Activated CD4-positive, alpha-beta memory T cell treated with anti-CD3 and anti-CD28 coated beads for 36 hours (primary cell): ENCODE measurements around the gene METTL21A. TPM values are rescaled to one million over a fixed set of nuclear protein-coding genes. Genes with fewer than 3 reads are reported as not detected.
"Not testable (repeated sequence)": the region's sequence is repeated elsewhere in the genome, so short reads cannot be mapped to it uniquely, and the experiment has no call there.

ENCODE experiments used
- CTCF ChIA-PET: fragments of 350-600 bp; sonication (Branson Sonifier 250); formaldehyde crosslinking; loops from one replicate; lab custom pipeline; 2021; ENCODE audit warnings: antibody characterized with exemption, inconsistent platforms; lab: Charles Lee
- POLR2A ChIA-PET: fragments of 350-600 bp; sonication (Branson Sonifier 250); formaldehyde crosslinking; loops from one replicate; lab custom pipeline; 2021; ENCODE audit warnings: antibody characterized with exemption; lab: Charles Lee
- DNase-seq: peaks from one replicate; pipeline ENCODE4 v3.0.0-alpha.2; 2020
- H3K27ac Mint-ChIP-seq: one replicate; pipeline ENCODE4 v1.8.0; 2021; ENCODE audit warnings: mixed read lengths
- H3K27me3 Mint-ChIP-seq: one replicate; pipeline ENCODE4 v1.8.0; 2021; ENCODE audit warnings: mixed read lengths
- H3K36me3 Mint-ChIP-seq: one replicate; pipeline ENCODE4 v1.8.0; 2021; ENCODE audit warnings: mixed read lengths
- H3K4me1 Mint-ChIP-seq: one replicate; pipeline ENCODE4 v1.8.0; 2021; ENCODE audit warnings: low read depth, mixed read lengths
- H3K4me3 Mint-ChIP-seq: one replicate; pipeline ENCODE4 v1.8.0; 2021; ENCODE audit warnings: mild to moderate bottlenecking, mixed read lengths
- H3K9me3 Mint-ChIP-seq: one replicate; pipeline ENCODE4 v1.8.0; 2021; ENCODE audit warnings: mixed read lengths
- intact Hi-C: fragments of 100-400 bp; cut with micrococcal nuclease; formaldehyde crosslinking; loops from one replicate; pipeline ENCODE4 v1.15.1; 2023
- total RNA-seq, 2 experiments: library from RNA; stranded (reverse); gene quantifications; one replicate each; pipeline ENCODE4 v1.2.3, GENCODE V29; 2021

The METTL21A gene
- total RNA-seq, result 10 to 100 TPM; 21.2 to 22.9 TPM

- POLR2A ChIA-PET, result interaction anchor here (0.5 to 3.7 kb wide), 12 partner anchors 12 to 460 kb away, joined by 3 to 38 read pairs (median 4); partner anchors contain the start of genes CCNYL1, CREB1, FZD5 and PLEKHM3
- H3K9me3 Mint-ChIP-seq, result no peaks in the 10 kb centered on the region
- H3K4me3 Mint-ChIP-seq, result peak within 1 kb of the TSS; percentile 87
- H3K27ac Mint-ChIP-seq, result peak within 1 kb of the TSS; percentile 96
- intact Hi-C loops, result loop anchor here (1.0 to 10.0 kb wide), 8 partner anchors 22 to 1540 kb away; partner anchors contain the start of genes CCNYL1, FZD5, INO80D and PIKFYVE
- peaks cover 48% of the 10 kb centered on the region for H3K4me1 Mint-ChIP-seq
- H3K27me3 Mint-ChIP-seq, result no peaks in the 10 kb centered on the region
- CTCF ChIA-PET, result interaction anchor here (0.6 to 4.2 kb wide), 20 partner anchors 9 to 415 kb away, joined by 3 to 27 read pairs (median 5); partner anchors contain the start of genes CCNYL1, CREB1 and FZD5
- H3K36me3 Mint-ChIP-seq, result peaks cover 30% of the 10 kb centered on the region
- peak; percentile 96 for DNase-seq
These were observed at the start of gene METTL21A for GRCh38 chr2:207625014-207625907. Gene METTL21A, minus strand, starts transcription at chr2:207625394. Its CDS starts 1,019 bp downstream, at chr2:207624375.

DNA sequence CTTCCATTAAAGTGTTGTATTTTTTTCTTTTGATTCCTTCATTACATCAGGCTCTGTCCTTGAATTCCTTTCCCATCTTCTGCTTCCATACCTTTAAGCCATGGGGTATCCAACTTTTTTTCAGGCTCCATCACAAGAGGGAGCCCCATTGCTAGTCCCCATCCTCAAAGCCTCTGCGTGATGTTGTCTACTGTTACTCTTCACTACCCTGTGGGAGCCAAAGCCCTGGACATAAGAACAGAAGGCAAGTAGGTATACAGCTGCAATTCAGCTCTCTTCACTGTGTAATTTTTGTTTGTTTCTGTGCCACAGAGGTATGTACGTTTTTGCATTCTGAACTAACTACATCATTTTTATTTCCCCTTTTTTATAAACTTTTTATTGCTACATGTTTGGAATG lies 49.6 kb upstream of the METTL21A start:
- Mint-ChIP-seq H3K27ac (no peak overlapping the region), H3K27me3 (peaks cover 7% of the 10 kb centered on the region), H3K9me3 (no peaks in the 10 kb centered on the region), H3K36me3 (no peaks in the 10 kb centered on the region), H3K4me3 (no peak overlapping the region), H3K4me1 (no peaks in the 10 kb centered on the region)
- CTCF ChIA-PET, result no interaction called here
- POLR2A ChIA-PET, result no interaction called here
- intact Hi-C loops, result no loop called here
- DNase-seq, result no peak

DNA sequence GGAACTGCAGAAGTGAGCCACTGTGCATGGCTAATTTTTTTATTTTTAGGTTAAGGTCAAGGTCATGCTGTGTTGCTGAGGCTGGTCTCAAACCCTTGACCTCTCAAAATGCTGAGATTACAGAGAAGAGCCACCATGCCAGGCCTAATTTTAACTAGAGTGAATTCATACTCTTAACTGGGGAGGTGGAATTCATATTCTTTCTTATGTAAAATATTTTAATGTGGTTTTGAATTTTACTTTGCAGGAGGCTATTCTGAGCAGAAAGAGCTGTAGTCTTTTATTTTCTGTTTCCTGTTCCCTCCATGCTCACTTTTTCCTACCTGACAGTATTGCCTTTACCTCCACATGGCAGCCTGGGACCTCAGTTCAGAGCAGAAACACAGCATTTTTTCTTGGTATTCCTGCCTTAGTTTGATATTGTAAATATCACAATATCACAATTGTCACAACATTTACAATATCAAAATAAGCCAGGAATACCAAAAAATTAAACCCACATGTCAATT lies 49.1 kb upstream of the METTL21A start:
- H3K4me3 Mint-ChIP-seq, result no peak overlapping the region
- H3K27me3 Mint-ChIP-seq, result peaks cover 3% of the 10 kb centered on the region
- intact Hi-C loops, result no loop called here
- no peaks in the 10 kb centered on the region for H3K9me3 Mint-ChIP-seq
- ChIA-PET CTCF (no interaction called here), POLR2A (no interaction called here)
- no peak for DNase-seq
- no peak overlapping the region for H3K27ac Mint-ChIP-seq
- no peaks in the 10 kb centered on the region for H3K36me3 Mint-ChIP-seq
- no peaks in the 10 kb centered on the region for H3K4me1 Mint-ChIP-seq

DNA sequence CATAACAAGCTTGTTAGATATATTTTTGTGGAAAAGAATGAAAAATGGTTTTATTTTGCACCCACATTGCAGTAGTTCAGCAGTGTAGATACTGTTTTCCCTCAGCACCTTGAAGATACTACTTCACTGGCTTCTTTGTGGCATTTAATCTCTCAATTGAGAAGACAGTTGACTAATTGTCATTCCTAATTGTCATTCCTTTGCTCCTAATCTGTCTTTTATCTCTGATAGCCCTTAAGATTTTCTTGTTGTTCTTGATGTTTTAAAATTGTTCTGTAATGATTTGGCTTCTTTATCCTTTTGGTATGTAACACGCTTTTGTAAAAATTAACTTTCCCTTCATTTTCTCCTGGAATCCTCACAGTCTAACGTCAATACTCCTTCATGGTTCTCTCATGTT lies 48.2 kb upstream of the METTL21A start:
- intact Hi-C loops, result no loop called here
- CTCF ChIA-PET, result no interaction called here

GRCh38 chr2:207670887-207671286 lies 45.7 kb upstream of the METTL21A start:
- ChIA-PET POLR2A (no interaction called here), CTCF (no interaction called here)
- Mint-ChIP-seq H3K36me3 (no peaks in the 10 kb centered on the region), H3K4me3 (no peak overlapping the region), H3K4me1 (no peaks in the 10 kb centered on the region), H3K27ac (no peak overlapping the region), H3K9me3 (no peaks in the 10 kb centered on the region), H3K27me3 (peaks cover 2% of the 10 kb centered on the region)
- DNase-seq, result no peak
- intact Hi-C loops, result no loop called here

More for the DNA sequence above, 48.2 kb upstream of the METTL21A start:
- no peaks in the 10 kb centered on the region for H3K9me3 Mint-ChIP-seq
- no peak overlapping the region for H3K27ac Mint-ChIP-seq
- H3K27me3 Mint-ChIP-seq, result peaks cover 2% of the 10 kb centered on the region
- POLR2A ChIA-PET, result no interaction called here
- no peak overlapping the region for H3K4me3 Mint-ChIP-seq
- H3K36me3 Mint-ChIP-seq, result no peaks in the 10 kb centered on the region
- no peaks in the 10 kb centered on the region for H3K4me1 Mint-ChIP-seq
- DNase-seq, result no peak

- H3K27ac Mint-ChIP-seq, result no peak overlapping the region
- no peaks in the 10 kb centered on the region for H3K9me3 Mint-ChIP-seq
- intact Hi-C loops, result no loop called here
- no peaks in the 10 kb centered on the region for H3K27me3 Mint-ChIP-seq
- no peak overlapping the region for H3K4me3 Mint-ChIP-seq
- CTCF ChIA-PET, result interaction anchor here (1.0 kb wide), 1 partner anchor 30 kb away, joined by 3 read pairs; no protein-coding TSS in a partner anchor
- POLR2A ChIA-PET, result no interaction called here
- H3K4me1 Mint-ChIP-seq, result no peaks in the 10 kb centered on the region
- DNase-seq, result no peak
- H3K36me3 Mint-ChIP-seq, result no peaks in the 10 kb centered on the region
These were observed 38.8 kb upstream of the METTL21A start for GRCh38 chr2:207663870-207664545.

DNA sequence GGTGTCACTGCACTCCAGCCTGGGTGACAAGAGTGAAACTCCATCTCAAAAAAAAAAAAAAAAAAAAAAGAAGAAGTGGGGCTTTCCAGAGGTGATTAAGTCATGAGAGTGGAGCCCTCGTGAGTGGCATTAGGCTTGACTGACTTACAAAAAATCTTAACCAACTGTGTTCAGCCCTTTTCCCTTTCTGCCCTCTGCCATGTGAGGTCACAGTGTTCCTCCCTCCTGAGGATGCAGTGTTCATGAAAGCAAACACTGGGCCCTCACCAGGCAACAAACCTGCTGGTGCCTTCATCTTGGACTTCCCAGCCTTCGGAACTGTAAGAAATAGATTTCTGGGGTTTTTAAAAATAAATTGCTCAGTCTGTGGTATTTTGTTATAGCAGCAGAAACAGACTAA lies 37.0 kb upstream of the METTL21A start:
- H3K4me1 Mint-ChIP-seq, result no peaks in the 10 kb centered on the region
- intact Hi-C loops, result no loop called here

GRCh38 chr2:207660994-207661393 lies 35.8 kb upstream of the METTL21A start:
- intact Hi-C loops, result no loop called here
- ChIA-PET POLR2A (no interaction called here), CTCF (no interaction called here)
- DNase-seq, result no peak
- Mint-ChIP-seq H3K27me3 (no peaks in the 10 kb centered on the region), H3K27ac (no peak overlapping the region), H3K4me3 (no peak overlapping the region), H3K9me3 (no peaks in the 10 kb centered on the region), H3K36me3 (no peaks in the 10 kb centered on the region), H3K4me1 (no peaks in the 10 kb centered on the region)

More for the DNA sequence above, 37.0 kb upstream of the METTL21A start:
- Mint-ChIP-seq H3K27me3 (no peaks in the 10 kb centered on the region), H3K36me3 (no peaks in the 10 kb centered on the region), H3K27ac (no peak overlapping the region), H3K4me3 (no peak overlapping the region), H3K9me3 (no peaks in the 10 kb centered on the region)
- ChIA-PET CTCF (no interaction called here), POLR2A (no interaction called here)
- DNase-seq, result peak; percentile 13

- CTCF ChIA-PET, result interaction anchor here (1.1 kb wide), 1 partner anchor 17 kb away, joined by 3 read pairs; no protein-coding TSS in a partner anchor
- Mint-ChIP-seq H3K27ac (no peak overlapping the region), H3K4me1 (no peaks in the 10 kb centered on the region)
These were observed 33.0 kb upstream of the METTL21A start for GRCh38 chr2:207658156-207658555.

GRCh38 chr2:207655000-207655399 lies 29.8 kb upstream of the METTL21A start:
- intact Hi-C loops, result no loop called here
- Mint-ChIP-seq H3K9me3 (no peaks in the 10 kb centered on the region), H3K27ac (no peak overlapping the region), H3K4me1 (no peaks in the 10 kb centered on the region), H3K4me3 (no peak overlapping the region), H3K27me3 (no peaks in the 10 kb centered on the region), H3K36me3 (no peaks in the 10 kb centered on the region)
- DNase-seq, result no peak
- CTCF ChIA-PET, result no interaction called here
- POLR2A ChIA-PET, result no interaction called here

More at GRCh38 chr2:207658156-207658555, 33.0 kb upstream of the METTL21A start:
- Mint-ChIP-seq H3K4me3 (no peak overlapping the region), H3K9me3 (no peaks in the 10 kb centered on the region), H3K36me3 (no peaks in the 10 kb centered on the region), H3K27me3 (no peaks in the 10 kb centered on the region)
- intact Hi-C loops, result no loop called here
- no peak for DNase-seq
- POLR2A ChIA-PET, result no interaction called here

GRCh38 chr2:207646582-207646981 lies 21.4 kb upstream of the METTL21A start:
- CTCF ChIA-PET, H3K4me3 Mint-ChIP-seq, H3K9me3 Mint-ChIP-seq, DNase-seq, POLR2A ChIA-PET, H3K27me3 Mint-ChIP-seq, intact Hi-C loops, H3K36me3 Mint-ChIP-seq, H3K4me1 Mint-ChIP-seq, H3K27ac Mint-ChIP-seq: not testable (repeated sequence)

DNA sequence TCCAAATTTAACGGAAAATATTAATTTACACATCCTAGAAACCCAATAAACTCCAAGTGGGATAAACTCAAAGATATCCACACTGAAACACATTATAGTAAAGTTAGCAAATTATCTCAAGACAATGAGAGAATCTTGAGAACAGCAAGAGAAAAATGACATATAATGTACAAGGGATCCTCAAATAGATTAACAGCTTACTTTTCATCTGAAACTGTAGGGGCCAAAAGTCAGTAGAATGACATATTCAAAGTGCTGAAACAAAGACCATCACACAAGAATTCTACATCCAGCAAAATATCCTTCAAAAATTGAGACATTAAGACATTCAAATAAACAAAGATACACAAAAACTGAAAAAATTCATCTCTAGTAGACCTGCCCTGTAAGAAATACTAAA lies 18.7 kb upstream of the METTL21A start:
- Mint-ChIP-seq H3K27me3 (peaks cover 11% of the 10 kb centered on the region), H3K4me1 (no peaks in the 10 kb centered on the region), H3K36me3 (peaks cover 6% of the 10 kb centered on the region), H3K4me3 (no peak overlapping the region), H3K9me3 (peaks cover 11% of the 10 kb centered on the region), H3K27ac (no peak overlapping the region)
- no peak for DNase-seq
- POLR2A ChIA-PET, result no interaction called here
- intact Hi-C loops, result no loop called here
- CTCF ChIA-PET, result no interaction called here
